HG03103 (cell line): ENCODE results near the gene RCAN1.
A peak's percentile ranks its signal among the peaks of the same experiment; 100 is the strongest.
"Not testable (repeated sequence)": the region's sequence is repeated elsewhere in the genome, so short reads cannot be mapped to it uniquely, and the experiment has no call there.

Experiments used
- ATAC-seq: cut with Tn5 transposase; IDR thresholded peaks from one replicate; pipeline ENCODE4 v1.9.1; 2021; ENCODE audit warnings: low read depth; ENCODE audit not compliant: unreplicated experiment

Gene RCAN1

GRCh38 chr21:34623516-34623915 lies 8.6 kb upstream of the RCAN1 start:
- no peak for ATAC-seq

GRCh38 chr21:34621434-34622350 lies 6.8 kb upstream of the RCAN1 start:
- no peak for ATAC-seq

- no peak for ATAC-seq
These were observed 5.1 kb upstream of the RCAN1 start for GRCh38 chr21:34619841-34620665.

- ATAC-seq, result no peak
These were observed 4.0 kb upstream of the RCAN1 start for GRCh38 chr21:34618941-34619340.

- ATAC-seq, result no peak
These were observed 2.9 kb upstream of the RCAN1 start for GRCh38 chr21:34617753-34618339.

- ATAC-seq, result peak; percentile 7
These were observed 538 bp upstream of the RCAN1 start for GRCh38 chr21:34615487-34615814.

- no peak for ATAC-seq
These were observed 960 bp downstream of the RCAN1 start for GRCh38 chr21:34613679-34614627.

GRCh38 chr21:34612557-34612956 lies 2.4 kb downstream of the RCAN1 start:
- no peak for ATAC-seq

GRCh38 chr21:34612056-34612455 lies 2.9 kb downstream of the RCAN1 start:
- no peak for ATAC-seq

GRCh38 chr21:34611528-34611927 lies 3.4 kb downstream of the RCAN1 start:
- no peak for ATAC-seq

GRCh38 chr21:34609933-34610549 lies 4.9 kb downstream of the RCAN1 start:
- no peak for ATAC-seq

- no peak for ATAC-seq
These were observed 5.5 kb downstream of the RCAN1 start for GRCh38 chr21:34609244-34609932.

GRCh38 chr21:34607376-34607775 lies 7.5 kb downstream of the RCAN1 start:
- not testable (repeated sequence) for ATAC-seq

GRCh38 chr21:34606621-34607020 lies 8.3 kb downstream of the RCAN1 start:
- ATAC-seq, result no peak

GRCh38 chr21:34606051-34606450 lies 8.9 kb downstream of the RCAN1 start:
- ATAC-seq, result no peak

- ATAC-seq, result not testable (repeated sequence)
These were observed 10.0 kb downstream of the RCAN1 start for GRCh38 chr21:34604956-34605355.

- ATAC-seq, result no peak
These were observed 10.4 kb downstream of the RCAN1 start for GRCh38 chr21:34604556-34604955.

GRCh38 chr21:34603710-34604057 lies 11.2 kb downstream of the RCAN1 start:
- no peak for ATAC-seq

- ATAC-seq, result peak; percentile 52
These were observed 11.8 kb downstream of the RCAN1 start for GRCh38 chr21:34603002-34603709.
